ENCODE measurements around the gene FLACC1. TPM values are rescaled to one million over a fixed set of nuclear protein-coding genes. Genes with fewer than 3 reads are reported as not detected.
"Not testable (repeated sequence)": the region's sequence is repeated elsewhere in the genome, so short reads cannot be mapped to it uniquely, and the experiment has no call there.

FLACC1 gene
- total and polyA plus RNA-seq, 2 of the 8 experiments (the other 6 are each of a cell fraction or from before 2014, with no cell fraction given): 0.58 TPM; not detected in 1

GRCh38 chr2:201239167-201239935, 117.8 kb downstream of the FLACC1 start:
- H3K23me2 ChIP-seq (ENCODE audit: low read depth, low read length); H3K79me2 ChIP-seq (ENCODE audit: control insufficient read depth in 1 of 2, insufficient read depth in 2 of 2, low read length in 2 of 2); H2BK12ac ChIP-seq (ENCODE audit: low read depth, low read length); FAIRE-seq; H2BK15ac ChIP-seq (ENCODE audit: low read length); H3K9ac ChIP-seq (replicated peaks in 1 of 4; ENCODE audit: extremely low read depth in 1 of 4, low read depth in 3 of 4, low read length in 3 of 4); POLR2A ChIA-PET (ENCODE audit: partially characterized antibody); H3K9me3 ChIP-seq (ENCODE audit: insufficient read depth in 2 of 2, low read depth in 1 of 2, low read length in 1 of 2); H3K36me3 ChIP-seq (ENCODE audit: control insufficient read depth in 2 of 4, insufficient read depth in 4 of 4, low read length in 3 of 4); H2BK20ac ChIP-seq (ENCODE audit: low read length); H3K14ac ChIP-seq (ENCODE audit: insufficient read length); H2BK120ac ChIP-seq (replicated peaks; ENCODE audit: low read depth, low read length); H3K18ac ChIP-seq (ENCODE audit: extremely low read depth, low read length); H3K4me1 ChIP-seq (replicated peaks in 1 of 4; ENCODE audit: control insufficient read depth in 3 of 4, insufficient read depth in 4 of 4, low read length in 3 of 4); H4K91ac ChIP-seq (replicated peaks; ENCODE audit: insufficient read length, low read length); H3K56ac ChIP-seq (replicated peaks; ENCODE audit: insufficient read length, low read depth, low read length); H4K8ac ChIP-seq (ENCODE audit: extremely low read depth, insufficient read depth, low read length); H2AK5ac ChIP-seq (ENCODE audit: low read depth, low read length); H4K5ac ChIP-seq (ENCODE audit: insufficient read length, low read depth, low read length); H4K20me1 ChIP-seq (replicated peaks in 1 of 2; ENCODE audit: control insufficient read depth in 1 of 2, insufficient read depth in 2 of 2, low read length in 2 of 2); H3K79me1 ChIP-seq (ENCODE audit: low read depth, low read length); H2AFZ ChIP-seq (ENCODE audit: low read length); H3K4me2 ChIP-seq (ENCODE audit: insufficient read depth in 1 of 2, low read depth in 2 of 2, low read length in 2 of 2); H3K4me3 ChIP-seq (ENCODE audit: extremely low read depth in 1 of 4, insufficient read depth in 2 of 4, low read depth in 3 of 4, low read length in 4 of 4); H3K23ac ChIP-seq (ENCODE audit: insufficient read length); H3K27me3 ChIP-seq (replicated peaks in 1 of 4; ENCODE audit: control insufficient read depth in 3 of 4, extremely low read depth in 1 of 4, insufficient read depth in 3 of 4, low read length in 3 of 4); H3K27ac ChIP-seq (ENCODE audit: low read depth, low read length); H2BK5ac ChIP-seq (ENCODE audit: low read depth, low read length); H3K4ac ChIP-seq (replicated peaks; ENCODE audit: insufficient read length, low read depth, low read length): not testable (repeated sequence)
- 90% methylated on average over 11 of the region's 21 CpGs; no CpG with 5 or more reads in 1 of the 2 experiments for WGBS, 2 experiments (ENCODE audit: extremely low coverage in 1 of 2, insufficient coverage in 1 of 2, insufficient read length in 1 of 2, insufficient replicate concordance in 2 of 2, low coverage in 1 of 2, low lambda C conversion rate in 2 of 2, missing lambda C conversion rate in 1 of 2)
- DNase-seq (ENCODE audit: low read depth in 1 of 2, low spot score in 2 of 2): peak in 1 of 2 experiments; percentile 7
- CTCF ChIA-PET (ENCODE audit: partially characterized antibody): interaction anchor here (1.0 kb wide), 1 partner anchor 125 kb away, joined by 4 read pairs; no protein-coding TSS in a partner anchor

Other genes with a start within 250 kb of the FLACC1 start
- gene CFLAR, start 241.2 kb downstream of the FLACC1 start, total RNA-seq (2021; fragmentation: NEBNext Ultra II Directional; extraction: Animal tissue kit (Norgen Biotek cat#: 25700)): 1.1 and 1.6 TPM in 2 replicates
- 3.8 and 3.9 TPM in 2 replicates for gene CFLAR, start 241.2 kb downstream of the FLACC1 start, polyA plus RNA-seq (2011; rRNA removed)
- 4.0 and 4.2 TPM in 2 replicates for gene CASP10, start 174.2 kb downstream of the FLACC1 start, total RNA-seq (2021; fragmentation: NEBNext Ultra II Directional; extraction: Animal tissue kit (Norgen Biotek cat#: 25700))
- 2.0 and 2.3 TPM in 2 replicates for gene CASP10, start 174.2 kb downstream of the FLACC1 start, polyA plus RNA-seq (2011; rRNA removed)
- gene CASP8, start 96.8 kb downstream of the FLACC1 start, total RNA-seq (2021; fragmentation: NEBNext Ultra II Directional; extraction: Animal tissue kit (Norgen Biotek cat#: 25700)): 3.6 and 3.7 TPM in 2 replicates
- gene CASP8, start 96.8 kb downstream of the FLACC1 start, polyA plus RNA-seq (2011; rRNA removed): 2.3 and 2.8 TPM in 2 replicates
- gene TRAK2, start 94.1 kb upstream of the FLACC1 start, total RNA-seq (2021; fragmentation: NEBNext Ultra II Directional; extraction: Animal tissue kit (Norgen Biotek cat#: 25700)): 15.7 and 16.5 TPM in 2 replicates
- gene TRAK2, start 94.1 kb upstream of the FLACC1 start, polyA plus RNA-seq (2011; rRNA removed): 3.0 and 4.5 TPM in 2 replicates
- gene STRADB, start 94.4 kb upstream of the FLACC1 start, total RNA-seq (2021; fragmentation: NEBNext Ultra II Directional; extraction: Animal tissue kit (Norgen Biotek cat#: 25700)): 34.9 and 37.4 TPM in 2 replicates
- 11.3 and 20.9 TPM in 2 replicates for gene STRADB, start 94.4 kb upstream of the FLACC1 start, polyA plus RNA-seq (2011; rRNA removed)

Data from H1 (cell line).